H1 (cell line): ENCODE data around the gene AOAH. TPM values are rescaled to one million over a fixed set of nuclear protein-coding genes. Genes with fewer than 3 reads are reported as not detected.

Experiments
- POU5F1 ChIP-seq: IDR thresholded peaks from 2 replicates; pipeline ENCODE4 v1.6.1; 2011; ENCODE audit warnings: low read depth, mild to moderate bottlenecking, low read length, moderate library complexity
- SAP30 ChIP-seq: fragments of 300-600 bp; sonication (generic); IDR thresholded peaks from 2 replicates; pipeline ENCODE4 v1.7.1; 2012; ENCODE audit warnings: low read length, moderate library complexity, mild to moderate bottlenecking, inconsistent platforms; ENCODE audit not compliant: insufficient read depth, insufficient replicate concordance
- SIRT6 ChIP-seq: IDR thresholded peaks from one replicate; pipeline ENCODE4 v1.7.1; 2012; ENCODE audit warnings: low read length, inconsistent platforms
- SIX5 ChIP-seq: IDR thresholded peaks from 2 replicates; pipeline ENCODE4 v1.6.1; 2011; ENCODE audit warnings: mild to moderate bottlenecking, low read depth, low read length
- polyA plus RNA-seq, 7 experiments: library from polyadenylated mRNA; depleted of rRNA in 3 of 7; stranded (reverse) in 5 of 7; unstranded in 2 of 7; fragments of >200 nt in 5 of 7; fragments of 200-250 nt in 2 of 7; gene quantifications; 1 replicate in 5 of 7; 2 replicates in 1 of 7; 4 replicates in 1 of 7; pipeline versions ENCODE4 v1.2.1 to v1.2.3, GENCODE V29; 2011 to 2013; ENCODE audit warnings: missing spikeins in 2 of 7, mixed read lengths in 2 of 7
- total RNA-seq: library from RNA; stranded (reverse); fragmentation: NEBNext Ultra II Directional; extraction: Animal tissue kit (Norgen Biotek cat#: 25700); gene quantifications from 2 replicates; pipeline ENCODE4 v1.2.1, GENCODE V29; 2021
- TF ChIP-seq, protein P1 (sequence below): fragments of 300-600 bp; sonication (generic); IDR thresholded peaks from 2 replicates; pipeline ENCODE4 v1.7.1; 2012; ENCODE audit warnings: low read length, moderate library complexity, mild to moderate bottlenecking, inconsistent platforms; ENCODE audit not compliant: insufficient replicate concordance
- TF ChIP-seq, protein P2 (sequence below): IDR thresholded peaks from 2 replicates; pipeline ENCODE4 v1.6.1; 2011; ENCODE audit warnings: low read depth, mild to moderate bottlenecking, low read length; ENCODE audit not compliant: insufficient read depth

AOAH gene
- total and polyA plus RNA-seq, 2 of the 8 experiments (the other 6 are each of a cell fraction or from before 2014, with no cell fraction given), result 0.08 TPM; not detected in 1

DNA sequence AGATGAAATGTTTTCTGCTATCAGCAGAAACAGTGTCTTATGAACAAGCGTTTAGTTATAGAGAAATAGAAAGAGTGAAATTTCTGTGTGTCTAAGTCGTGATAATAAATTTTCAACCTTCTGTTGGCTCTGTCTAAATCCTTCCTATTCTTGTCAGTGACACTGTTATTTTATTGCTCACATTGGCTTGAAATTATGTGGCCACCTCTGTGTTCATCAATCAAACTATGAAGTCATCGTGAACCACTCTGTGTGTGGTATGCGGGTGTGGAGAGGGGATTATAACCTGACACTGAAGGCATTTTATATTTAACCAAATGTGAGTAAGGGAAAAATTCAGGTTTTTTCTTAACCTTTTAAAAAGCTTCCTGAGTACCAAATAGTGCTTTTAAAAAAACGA is 12.3 kb downstream of the AOAH start (continued):
- TF ChIP-seq, protein P1, sequence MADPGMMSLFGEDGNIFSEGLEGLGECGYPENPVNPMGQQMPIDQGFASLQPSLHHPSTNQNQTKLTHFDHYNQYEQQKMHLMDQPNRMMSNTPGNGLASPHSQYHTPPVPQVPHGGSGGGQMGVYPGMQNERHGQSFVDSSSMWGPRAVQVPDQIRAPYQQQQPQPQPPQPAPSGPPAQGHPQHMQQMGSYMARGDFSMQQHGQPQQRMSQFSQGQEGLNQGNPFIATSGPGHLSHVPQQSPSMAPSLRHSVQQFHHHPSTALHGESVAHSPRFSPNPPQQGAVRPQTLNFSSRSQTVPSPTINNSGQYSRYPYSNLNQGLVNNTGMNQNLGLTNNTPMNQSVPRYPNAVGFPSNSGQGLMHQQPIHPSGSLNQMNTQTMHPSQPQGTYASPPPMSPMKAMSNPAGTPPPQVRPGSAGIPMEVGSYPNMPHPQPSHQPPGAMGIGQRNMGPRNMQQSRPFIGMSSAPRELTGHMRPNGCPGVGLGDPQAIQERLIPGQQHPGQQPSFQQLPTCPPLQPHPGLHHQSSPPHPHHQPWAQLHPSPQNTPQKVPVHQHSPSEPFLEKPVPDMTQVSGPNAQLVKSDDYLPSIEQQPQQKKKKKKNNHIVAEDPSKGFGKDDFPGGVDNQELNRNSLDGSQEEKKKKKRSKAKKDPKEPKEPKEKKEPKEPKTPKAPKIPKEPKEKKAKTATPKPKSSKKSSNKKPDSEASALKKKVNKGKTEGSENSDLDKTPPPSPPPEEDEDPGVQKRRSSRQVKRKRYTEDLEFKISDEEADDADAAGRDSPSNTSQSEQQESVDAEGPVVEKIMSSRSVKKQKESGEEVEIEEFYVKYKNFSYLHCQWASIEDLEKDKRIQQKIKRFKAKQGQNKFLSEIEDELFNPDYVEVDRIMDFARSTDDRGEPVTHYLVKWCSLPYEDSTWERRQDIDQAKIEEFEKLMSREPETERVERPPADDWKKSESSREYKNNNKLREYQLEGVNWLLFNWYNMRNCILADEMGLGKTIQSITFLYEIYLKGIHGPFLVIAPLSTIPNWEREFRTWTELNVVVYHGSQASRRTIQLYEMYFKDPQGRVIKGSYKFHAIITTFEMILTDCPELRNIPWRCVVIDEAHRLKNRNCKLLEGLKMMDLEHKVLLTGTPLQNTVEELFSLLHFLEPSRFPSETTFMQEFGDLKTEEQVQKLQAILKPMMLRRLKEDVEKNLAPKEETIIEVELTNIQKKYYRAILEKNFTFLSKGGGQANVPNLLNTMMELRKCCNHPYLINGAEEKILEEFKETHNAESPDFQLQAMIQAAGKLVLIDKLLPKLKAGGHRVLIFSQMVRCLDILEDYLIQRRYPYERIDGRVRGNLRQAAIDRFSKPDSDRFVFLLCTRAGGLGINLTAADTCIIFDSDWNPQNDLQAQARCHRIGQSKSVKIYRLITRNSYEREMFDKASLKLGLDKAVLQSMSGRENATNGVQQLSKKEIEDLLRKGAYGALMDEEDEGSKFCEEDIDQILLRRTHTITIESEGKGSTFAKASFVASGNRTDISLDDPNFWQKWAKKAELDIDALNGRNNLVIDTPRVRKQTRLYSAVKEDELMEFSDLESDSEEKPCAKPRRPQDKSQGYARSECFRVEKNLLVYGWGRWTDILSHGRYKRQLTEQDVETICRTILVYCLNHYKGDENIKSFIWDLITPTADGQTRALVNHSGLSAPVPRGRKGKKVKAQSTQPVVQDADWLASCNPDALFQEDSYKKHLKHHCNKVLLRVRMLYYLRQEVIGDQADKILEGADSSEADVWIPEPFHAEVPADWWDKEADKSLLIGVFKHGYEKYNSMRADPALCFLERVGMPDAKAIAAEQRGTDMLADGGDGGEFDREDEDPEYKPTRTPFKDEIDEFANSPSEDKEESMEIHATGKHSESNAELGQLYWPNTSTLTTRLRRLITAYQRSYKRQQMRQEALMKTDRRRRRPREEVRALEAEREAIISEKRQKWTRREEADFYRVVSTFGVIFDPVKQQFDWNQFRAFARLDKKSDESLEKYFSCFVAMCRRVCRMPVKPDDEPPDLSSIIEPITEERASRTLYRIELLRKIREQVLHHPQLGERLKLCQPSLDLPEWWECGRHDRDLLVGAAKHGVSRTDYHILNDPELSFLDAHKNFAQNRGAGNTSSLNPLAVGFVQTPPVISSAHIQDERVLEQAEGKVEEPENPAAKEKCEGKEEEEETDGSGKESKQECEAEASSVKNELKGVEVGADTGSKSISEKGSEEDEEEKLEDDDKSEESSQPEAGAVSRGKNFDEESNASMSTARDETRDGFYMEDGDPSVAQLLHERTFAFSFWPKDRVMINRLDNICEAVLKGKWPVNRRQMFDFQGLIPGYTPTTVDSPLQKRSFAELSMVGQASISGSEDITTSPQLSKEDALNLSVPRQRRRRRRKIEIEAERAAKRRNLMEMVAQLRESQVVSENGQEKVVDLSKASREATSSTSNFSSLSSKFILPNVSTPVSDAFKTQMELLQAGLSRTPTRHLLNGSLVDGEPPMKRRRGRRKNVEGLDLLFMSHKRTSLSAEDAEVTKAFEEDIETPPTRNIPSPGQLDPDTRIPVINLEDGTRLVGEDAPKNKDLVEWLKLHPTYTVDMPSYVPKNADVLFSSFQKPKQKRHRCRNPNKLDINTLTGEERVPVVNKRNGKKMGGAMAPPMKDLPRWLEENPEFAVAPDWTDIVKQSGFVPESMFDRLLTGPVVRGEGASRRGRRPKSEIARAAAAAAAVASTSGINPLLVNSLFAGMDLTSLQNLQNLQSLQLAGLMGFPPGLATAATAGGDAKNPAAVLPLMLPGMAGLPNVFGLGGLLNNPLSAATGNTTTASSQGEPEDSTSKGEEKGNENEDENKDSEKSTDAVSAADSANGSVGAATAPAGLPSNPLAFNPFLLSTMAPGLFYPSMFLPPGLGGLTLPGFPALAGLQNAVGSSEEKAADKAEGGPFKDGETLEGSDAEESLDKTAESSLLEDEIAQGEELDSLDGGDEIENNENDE, result no peak
- no peak for TF ChIP-seq POU5F1
- TF ChIP-seq, protein P2, sequence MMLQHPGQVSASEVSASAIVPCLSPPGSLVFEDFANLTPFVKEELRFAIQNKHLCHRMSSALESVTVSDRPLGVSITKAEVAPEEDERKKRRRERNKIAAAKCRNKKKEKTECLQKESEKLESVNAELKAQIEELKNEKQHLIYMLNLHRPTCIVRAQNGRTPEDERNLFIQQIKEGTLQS, result no peak
- TF ChIP-seq SIRT6, result no peak
- TF ChIP-seq SIX5, result no peak
- TF ChIP-seq SAP30, result no peak
